ENCODE results near the gene GRM1.

GRCh38 chr6:146267447-146267846 is 238.6 kb downstream of the GRM1 start:
- TF ChIP-seq, protein P1, sequence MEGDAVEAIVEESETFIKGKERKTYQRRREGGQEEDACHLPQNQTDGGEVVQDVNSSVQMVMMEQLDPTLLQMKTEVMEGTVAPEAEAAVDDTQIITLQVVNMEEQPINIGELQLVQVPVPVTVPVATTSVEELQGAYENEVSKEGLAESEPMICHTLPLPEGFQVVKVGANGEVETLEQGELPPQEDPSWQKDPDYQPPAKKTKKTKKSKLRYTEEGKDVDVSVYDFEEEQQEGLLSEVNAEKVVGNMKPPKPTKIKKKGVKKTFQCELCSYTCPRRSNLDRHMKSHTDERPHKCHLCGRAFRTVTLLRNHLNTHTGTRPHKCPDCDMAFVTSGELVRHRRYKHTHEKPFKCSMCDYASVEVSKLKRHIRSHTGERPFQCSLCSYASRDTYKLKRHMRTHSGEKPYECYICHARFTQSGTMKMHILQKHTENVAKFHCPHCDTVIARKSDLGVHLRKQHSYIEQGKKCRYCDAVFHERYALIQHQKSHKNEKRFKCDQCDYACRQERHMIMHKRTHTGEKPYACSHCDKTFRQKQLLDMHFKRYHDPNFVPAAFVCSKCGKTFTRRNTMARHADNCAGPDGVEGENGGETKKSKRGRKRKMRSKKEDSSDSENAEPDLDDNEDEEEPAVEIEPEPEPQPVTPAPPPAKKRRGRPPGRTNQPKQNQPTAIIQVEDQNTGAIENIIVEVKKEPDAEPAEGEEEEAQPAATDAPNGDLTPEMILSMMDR (IDR thresholded peaks at IDR 0.05) = no peak
- TF ChIP-seq POLR2A (IDR thresholded peaks at IDR 0.05) = no peak

All from lower leg skin (tissue), 3 donors.